ENCODE data around the gene ALMS1.
A peak's percentile ranks its signal among the peaks of the same experiment; 100 is the strongest.

Gene ALMS1

GRCh38 chr2:73561422-73561821 is 175.8 kb downstream of the ALMS1 start:
- TF ChIP-seq CTCF (IDR thresholded peaks at IDR 0.05; ENCODE audit: low read depth, low read length), result no peak
- DNase-seq (ENCODE audit: extremely low read depth, low read depth), result peak; percentile 1

- no peak for DNase-seq (ENCODE audit: extremely low read depth, low read depth)
- TF ChIP-seq CTCF (IDR thresholded peaks at IDR 0.05; ENCODE audit: low read depth, low read length), result no peak
Observed at GRCh38 chr2:73564986-73565385, 179.3 kb downstream of the ALMS1 start.

GRCh38 chr2:73566288-73566878 is 180.7 kb downstream of the ALMS1 start:
- no peak for DNase-seq (ENCODE audit: extremely low read depth, low read depth)
- no peak for TF ChIP-seq CTCF (IDR thresholded peaks at IDR 0.05; ENCODE audit: low read depth, low read length)

- no peak for TF ChIP-seq CTCF (IDR thresholded peaks at IDR 0.05; ENCODE audit: low read depth, low read length)
- DNase-seq (ENCODE audit: extremely low read depth, low read depth), result no peak
Observed at GRCh38 chr2:73575261-73575660, 189.6 kb downstream of the ALMS1 start.

GRCh38 chr2:73582364-73582763 is 196.7 kb downstream of the ALMS1 start:
- no peak for DNase-seq (ENCODE audit: extremely low read depth, low read depth)
- no peak for TF ChIP-seq CTCF (IDR thresholded peaks at IDR 0.05; ENCODE audit: low read depth, low read length)

GRCh38 chr2:73588177-73588576 is 202.5 kb downstream of the ALMS1 start:
- no peak for TF ChIP-seq CTCF (IDR thresholded peaks at IDR 0.05; ENCODE audit: low read depth, low read length)
- no peak for DNase-seq (ENCODE audit: extremely low read depth, low read depth)

GRCh38 chr2:73593680-73594079 is 208.0 kb downstream of the ALMS1 start:
- TF ChIP-seq CTCF (IDR thresholded peaks at IDR 0.05; ENCODE audit: low read depth, low read length), result no peak
- DNase-seq (ENCODE audit: extremely low read depth, low read depth), result no peak
